Endometrial microvascular endothelial cells (primary cell): Measurements from ENCODE around the gene LMBRD1. TPM values are rescaled to one million over a fixed set of nuclear protein-coding genes. Genes with fewer than 3 reads are reported as not detected.
"Not testable (repeated sequence)": the region's sequence is repeated elsewhere in the genome, so short reads cannot be mapped to it uniquely, and the experiment has no call there.

Experiments used
- in situ Hi-C: cut with HindIII; loops from 2 replicates; pipeline ENCODE4 v1.10.0; 2017; ENCODE audit warnings: low sequenced_read_pairs, low pct_unique_long_range_greater_than_20kb; ENCODE audit errors: inconsistent ontology term
- total RNA-seq: library from RNA; depleted of rRNA; stranded (reverse); fragments of >200 nt; gene quantifications from one replicate; pipeline ENCODE4 v1.2.3, GENCODE V29; 2015; ENCODE audit errors: inconsistent ontology term

The LMBRD1 gene
- 23.4 TPM for total RNA-seq

- in situ Hi-C loops: no loop called here
Measured at GRCh38 chr6:69796642-69797390, at the start of gene LMBRD1. TSS of gene LMBRD1 (minus strand) at chr6:69797010. CDS start at chr6:69796881, 129 bp downstream.

GRCh38 chr6:69846312-69846711 lies 49.5 kb upstream of the LMBRD1 start:
- in situ Hi-C loops: no loop called here

- in situ Hi-C loops: no loop called here
Measured at GRCh38 chr6:69843189-69843588, 46.4 kb upstream of the LMBRD1 start.

GRCh38 chr6:69841862-69842261 lies 45.1 kb upstream of the LMBRD1 start:
- in situ Hi-C loops: no loop called here

GRCh38 chr6:69835414-69836179 lies 38.8 kb upstream of the LMBRD1 start:
- in situ Hi-C loops: no loop called here

GRCh38 chr6:69832558-69832957 lies 35.7 kb upstream of the LMBRD1 start:
- in situ Hi-C loops: no loop called here

- in situ Hi-C loops: no loop called here
Measured at GRCh38 chr6:69827276-69827893, 30.6 kb upstream of the LMBRD1 start.

- in situ Hi-C loops: no loop called here
Measured at GRCh38 chr6:69825904-69826303, 29.1 kb upstream of the LMBRD1 start.

GRCh38 chr6:69824355-69824754 lies 27.5 kb upstream of the LMBRD1 start:
- in situ Hi-C loops: not testable (repeated sequence)

GRCh38 chr6:69820438-69820837 lies 23.6 kb upstream of the LMBRD1 start:
- in situ Hi-C loops: no loop called here

- in situ Hi-C loops: no loop called here
Measured at GRCh38 chr6:69820018-69820417, 23.2 kb upstream of the LMBRD1 start.

GRCh38 chr6:69819138-69819537 lies 22.3 kb upstream of the LMBRD1 start:
- in situ Hi-C loops: no loop called here

GRCh38 chr6:69818223-69818930 lies 21.6 kb upstream of the LMBRD1 start:
- in situ Hi-C loops: no loop called here

- in situ Hi-C loops: no loop called here
Measured at GRCh38 chr6:69817358-69817757, 20.5 kb upstream of the LMBRD1 start.

- in situ Hi-C loops: no loop called here
Measured at GRCh38 chr6:69816569-69816968, 19.8 kb upstream of the LMBRD1 start.

- in situ Hi-C loops: no loop called here
Measured at GRCh38 chr6:69816026-69816425, 19.2 kb upstream of the LMBRD1 start.

- in situ Hi-C loops: no loop called here
Measured at GRCh38 chr6:69813508-69813907, 16.7 kb upstream of the LMBRD1 start.

GRCh38 chr6:69812746-69813427 lies 16.1 kb upstream of the LMBRD1 start:
- in situ Hi-C loops: no loop called here

GRCh38 chr6:69802995-69803394 lies 6.2 kb upstream of the LMBRD1 start:
- in situ Hi-C loops: no loop called here
